ENCODE measurements around the gene ADM2. TPM values are rescaled to one million over a fixed set of nuclear protein-coding genes. Genes with fewer than 3 reads are reported as not detected.
A peak's percentile ranks its signal among the peaks of the same experiment; 100 is the strongest.

Gene ADM2
- total and polyA plus RNA-seq, 2 of the 13 experiments (the other 11 are each of a cell fraction or from before 2014, with no cell fraction given), result 1.2 to 3.0 TPM

DNA sequence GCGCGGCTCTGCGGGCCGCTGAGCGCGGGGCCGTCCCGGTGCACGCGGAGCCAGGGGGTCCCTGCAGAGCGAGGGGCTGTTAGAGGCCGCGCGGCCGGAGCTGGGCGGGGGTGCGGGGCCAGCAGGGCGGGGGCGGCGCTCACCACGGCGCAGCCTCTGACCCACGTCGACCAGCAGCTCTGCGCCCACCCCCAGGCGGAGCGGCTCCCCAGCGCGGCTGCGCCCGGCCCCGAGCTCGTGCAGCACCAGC, 44.4 kb downstream of the ADM2 start (continued):
- TF ChIP-seq SIN3A (IDR thresholded peaks at IDR 0.05; ENCODE audit: borderline replicate concordance, low read depth, low read length), result no peak
- peak; percentile 5 for TF ChIP-seq SRSF4 (IDR thresholded peaks at IDR 0.05; ENCODE audit: low read depth, low read length, poor library complexity, severe bottlenecking)
- TF ChIP-seq HNRNPLL (IDR thresholded peaks at IDR 0.05; ENCODE audit: low read depth, low read length, poor library complexity, severe bottlenecking), result no peak
- TF ChIP-seq HMG20A (CRISPR knock-in tag; IDR thresholded peaks at IDR 0.05; ENCODE audit: borderline replicate concordance), result no peak
- TF ChIP-seq, protein P1, sequence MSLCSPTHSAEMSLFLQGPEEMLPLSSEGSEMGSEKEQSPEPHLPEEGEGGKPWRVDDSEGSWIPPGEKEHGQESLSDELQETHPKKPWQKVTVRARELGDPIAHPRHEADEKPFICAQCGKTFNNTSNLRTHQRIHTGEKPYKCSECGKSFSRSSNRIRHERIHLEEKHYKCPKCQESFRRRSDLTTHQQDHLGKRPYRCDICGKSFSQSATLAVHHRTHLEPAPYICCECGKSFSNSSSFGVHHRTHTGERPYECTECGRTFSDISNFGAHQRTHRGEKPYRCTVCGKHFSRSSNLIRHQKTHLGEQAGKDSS (CRISPR knock-in tag; IDR thresholded peaks at IDR 0.05; ENCODE audit: borderline replicate concordance, low read depth), result peak; percentile 1; the same call in 1 of the 2 replicates
- no peak for TF ChIP-seq ASH2L (IDR thresholded peaks at IDR 0.05; ENCODE audit: insufficient read length, low read depth, low read length)
- TF ChIP-seq SP2 (CRISPR knock-in tag; IDR thresholded peaks at IDR 0.05), result no peak
- no peak for TF ChIP-seq RARG (CRISPR knock-in tag; IDR thresholded peaks at IDR 0.05; ENCODE audit: low read depth)
- no peak for TF ChIP-seq ZSCAN22 (CRISPR knock-in tag; IDR thresholded peaks at IDR 0.05)
- 0 out of 2 replicates have a peak, but pooled peaks have one; percentile 16 for TF ChIP-seq ZNF780A (CRISPR knock-in tag; IDR thresholded peaks at IDR 0.05)
- TF ChIP-seq ZNF350 (CRISPR knock-in tag; IDR thresholded peaks at IDR 0.05; ENCODE audit: borderline replicate concordance, low read depth), result no peak
- TF ChIP-seq ZBTB26 (CRISPR knock-in tag; IDR thresholded peaks at IDR 0.05; ENCODE audit: borderline replicate concordance), result no peak
- TF ChIP-seq ZNF724P (CRISPR knock-in tag; IDR thresholded peaks at IDR 0.05; ENCODE audit: borderline replicate concordance), result no peak
- no peak for TF ChIP-seq ZNF383 (CRISPR knock-in tag; IDR thresholded peaks at IDR 0.05; ENCODE audit: borderline replicate concordance)
- TF ChIP-seq KLF15 (CRISPR knock-in tag; IDR thresholded peaks at IDR 0.05; ENCODE audit: borderline replicate concordance), result no peak
- TF ChIP-seq IRF9 (CRISPR knock-in tag; IDR thresholded peaks at IDR 0.05; ENCODE audit: borderline replicate concordance), result no peak
- TF ChIP-seq ESRRA (CRISPR knock-in tag; IDR thresholded peaks at IDR 0.05; ENCODE audit: low read depth), result no peak
- TF ChIP-seq, protein P2, sequence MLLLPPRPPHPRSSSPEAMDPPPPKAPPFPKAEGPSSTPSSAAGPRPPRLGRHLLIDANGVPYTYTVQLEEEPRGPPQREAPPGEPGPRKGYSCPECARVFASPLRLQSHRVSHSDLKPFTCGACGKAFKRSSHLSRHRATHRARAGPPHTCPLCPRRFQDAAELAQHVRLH (CRISPR knock-in tag; IDR thresholded peaks at IDR 0.05; ENCODE audit: borderline replicate concordance, low read depth), result 0 out of 2 replicates have a peak, but pooled peaks have one; percentile 13
- TF ChIP-seq ZNF468 (CRISPR knock-in tag; IDR thresholded peaks at IDR 0.05), result no peak
- TF ChIP-seq ZNF18 (CRISPR knock-in tag; IDR thresholded peaks at IDR 0.05; ENCODE audit: insufficient replicate concordance), result no peak
- no peak for TF ChIP-seq SOX13 (IDR thresholded peaks at IDR 0.05)
- TF ChIP-seq SOX13 (CRISPR knock-in tag; conservative IDR thresholded peaks at IDR 0.05 in 1 of 2, IDR thresholded peaks at IDR 0.05 in 1 of 2), result no peak
- 0 out of 2 replicates have a peak, but pooled peaks have one; percentile 11 for TF ChIP-seq ZNF749 (CRISPR knock-in tag; IDR thresholded peaks at IDR 0.05; ENCODE audit: borderline replicate concordance)
- TF ChIP-seq RXRA (CRISPR knock-in tag; IDR thresholded peaks at IDR 0.05), result no peak
- TF ChIP-seq GTF2F1 (IDR thresholded peaks at IDR 0.05; ENCODE audit: low read length), result no peak
- no peak for TF ChIP-seq KLF9 (CRISPR knock-in tag; IDR thresholded peaks at IDR 0.05; ENCODE audit: low read depth)
- no peak for TF ChIP-seq RARA (CRISPR knock-in tag; IDR thresholded peaks at IDR 0.05)

All from HepG2 (cell line).